ENCODE data around the gene BICD1.

DNA sequence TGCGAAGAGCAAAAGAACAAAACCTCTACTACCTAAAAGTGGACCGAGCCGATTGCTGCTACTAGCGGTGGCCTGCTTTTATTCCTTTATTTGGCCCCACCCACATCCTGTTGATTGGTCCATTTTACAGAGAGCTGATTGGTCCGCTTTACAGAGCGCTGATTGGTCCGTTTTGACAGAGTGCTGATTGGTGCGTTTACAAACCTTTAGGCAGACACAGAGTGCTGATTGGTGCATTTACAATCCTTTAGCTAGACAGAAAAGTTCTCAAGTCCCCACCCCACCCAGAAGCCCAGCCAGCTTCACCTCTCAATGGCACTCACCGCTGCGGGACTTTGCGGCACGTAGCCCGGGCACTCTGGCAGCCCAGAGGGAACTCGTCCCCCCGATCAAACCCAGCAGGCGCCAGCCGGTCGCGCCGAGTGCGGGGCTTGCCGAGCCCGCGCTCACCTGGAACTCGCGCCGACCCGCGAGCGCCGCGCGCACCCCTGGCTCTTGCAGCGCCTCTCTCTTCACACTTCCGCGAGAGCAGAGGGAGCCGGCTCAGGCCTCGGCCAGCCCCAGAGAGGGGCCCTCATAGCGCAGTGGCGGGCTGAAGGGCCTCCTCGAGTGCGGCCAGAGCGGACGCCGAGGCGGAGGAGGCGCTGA, 284.0 kb downstream of the BICD1 start:
- TF ChIP-seq EZH2 (IDR thresholded peaks at IDR 0.05; ENCODE audit: low read length, missing control alignments) = no peak
- TF ChIP-seq, protein P1, sequence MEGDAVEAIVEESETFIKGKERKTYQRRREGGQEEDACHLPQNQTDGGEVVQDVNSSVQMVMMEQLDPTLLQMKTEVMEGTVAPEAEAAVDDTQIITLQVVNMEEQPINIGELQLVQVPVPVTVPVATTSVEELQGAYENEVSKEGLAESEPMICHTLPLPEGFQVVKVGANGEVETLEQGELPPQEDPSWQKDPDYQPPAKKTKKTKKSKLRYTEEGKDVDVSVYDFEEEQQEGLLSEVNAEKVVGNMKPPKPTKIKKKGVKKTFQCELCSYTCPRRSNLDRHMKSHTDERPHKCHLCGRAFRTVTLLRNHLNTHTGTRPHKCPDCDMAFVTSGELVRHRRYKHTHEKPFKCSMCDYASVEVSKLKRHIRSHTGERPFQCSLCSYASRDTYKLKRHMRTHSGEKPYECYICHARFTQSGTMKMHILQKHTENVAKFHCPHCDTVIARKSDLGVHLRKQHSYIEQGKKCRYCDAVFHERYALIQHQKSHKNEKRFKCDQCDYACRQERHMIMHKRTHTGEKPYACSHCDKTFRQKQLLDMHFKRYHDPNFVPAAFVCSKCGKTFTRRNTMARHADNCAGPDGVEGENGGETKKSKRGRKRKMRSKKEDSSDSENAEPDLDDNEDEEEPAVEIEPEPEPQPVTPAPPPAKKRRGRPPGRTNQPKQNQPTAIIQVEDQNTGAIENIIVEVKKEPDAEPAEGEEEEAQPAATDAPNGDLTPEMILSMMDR (conservative IDR thresholded peaks at IDR 0.05 in 1 of 2, IDR thresholded peaks at IDR 0.05 in 1 of 2; ENCODE audit: low read depth in 1 of 2, low read length in 2 of 2) = no peak
